PC-9 (cell line): ENCODE measurements around the gene RAB11FIP4.

Experiments
- EZH2 ChIP-seq: fragments of 200-600 bp; sonication (generic); IDR thresholded peaks from 2 replicates; pipeline ENCODE4 v1.8.0; 2017; ENCODE audit warnings: antibody characterized with exemption, low read depth
- TF ChIP-seq, protein P1 (sequence below): fragments of 200-600 bp; sonication (generic); conservative IDR thresholded peaks from 2 replicates; pipeline ENCODE4 v1.6.1; 2017; ENCODE audit warnings: mixed run types, antibody characterized with exemption, mild to moderate bottlenecking, moderate library complexity

DNA sequence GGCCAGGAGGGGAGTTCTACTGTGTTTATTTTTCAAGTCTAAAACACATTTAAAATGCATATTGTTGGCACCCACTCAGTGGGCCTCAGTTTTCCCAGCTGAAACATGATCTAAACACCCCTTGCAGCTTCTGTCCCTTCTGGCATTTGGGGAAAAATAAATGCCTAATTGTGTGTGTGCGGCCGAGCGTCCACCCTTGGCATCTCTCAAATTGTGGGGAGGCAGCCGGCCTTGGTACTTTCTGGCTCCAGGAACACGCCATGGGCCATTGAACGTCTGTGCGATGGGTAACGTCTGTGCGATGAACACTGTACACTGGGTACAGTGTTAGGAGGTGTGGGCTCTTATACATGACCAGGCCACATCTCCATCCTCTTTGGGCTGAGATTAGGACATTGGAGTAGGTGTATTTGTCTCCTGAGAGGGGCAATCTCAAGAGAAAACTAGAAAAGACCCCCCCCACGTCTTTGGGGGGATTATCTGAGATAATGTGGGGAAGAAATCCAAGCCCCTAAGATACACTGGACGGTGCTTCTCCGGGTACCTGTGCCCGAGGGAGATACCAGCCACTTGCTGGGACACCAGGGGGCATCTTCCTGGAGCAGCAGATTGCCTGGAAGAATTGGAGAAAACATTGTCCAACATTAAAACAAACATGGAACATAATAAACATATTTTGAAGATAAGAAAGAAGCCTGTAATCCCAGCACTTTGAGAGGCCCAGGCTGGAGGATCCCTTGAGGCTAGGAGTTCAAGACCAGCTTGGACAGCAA, 54.9 kb downstream of the RAB11FIP4 start:
- TF ChIP-seq, protein P1, sequence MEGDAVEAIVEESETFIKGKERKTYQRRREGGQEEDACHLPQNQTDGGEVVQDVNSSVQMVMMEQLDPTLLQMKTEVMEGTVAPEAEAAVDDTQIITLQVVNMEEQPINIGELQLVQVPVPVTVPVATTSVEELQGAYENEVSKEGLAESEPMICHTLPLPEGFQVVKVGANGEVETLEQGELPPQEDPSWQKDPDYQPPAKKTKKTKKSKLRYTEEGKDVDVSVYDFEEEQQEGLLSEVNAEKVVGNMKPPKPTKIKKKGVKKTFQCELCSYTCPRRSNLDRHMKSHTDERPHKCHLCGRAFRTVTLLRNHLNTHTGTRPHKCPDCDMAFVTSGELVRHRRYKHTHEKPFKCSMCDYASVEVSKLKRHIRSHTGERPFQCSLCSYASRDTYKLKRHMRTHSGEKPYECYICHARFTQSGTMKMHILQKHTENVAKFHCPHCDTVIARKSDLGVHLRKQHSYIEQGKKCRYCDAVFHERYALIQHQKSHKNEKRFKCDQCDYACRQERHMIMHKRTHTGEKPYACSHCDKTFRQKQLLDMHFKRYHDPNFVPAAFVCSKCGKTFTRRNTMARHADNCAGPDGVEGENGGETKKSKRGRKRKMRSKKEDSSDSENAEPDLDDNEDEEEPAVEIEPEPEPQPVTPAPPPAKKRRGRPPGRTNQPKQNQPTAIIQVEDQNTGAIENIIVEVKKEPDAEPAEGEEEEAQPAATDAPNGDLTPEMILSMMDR: peak; percentile 23; the same call in 1 of the 2 replicates
- no peak for TF ChIP-seq EZH2
